Activated naive CD8-positive, alpha-beta T cell (primary cell): Measurements from ENCODE around the gene TNS1.
"Not testable (repeated sequence)": the region's sequence is repeated elsewhere in the genome, so short reads cannot be mapped to it uniquely, and the experiment has no call there.

Experiments used
- H3K27ac Mint-ChIP-seq: one replicate; pipeline ENCODE4 v1.8.0; 2021; ENCODE audit warnings: mixed read lengths
- H3K27me3 Mint-ChIP-seq: one replicate; pipeline ENCODE4 v1.8.0; 2021; ENCODE audit warnings: mixed read lengths
- H3K36me3 Mint-ChIP-seq: one replicate; pipeline ENCODE4 v1.8.0; 2021; ENCODE audit warnings: mixed read lengths
- H3K4me1 Mint-ChIP-seq: one replicate; pipeline ENCODE4 v1.8.0; 2021; ENCODE audit warnings: low read depth, mixed read lengths
- H3K4me3 Mint-ChIP-seq: one replicate; pipeline ENCODE4 v1.8.0; 2021; ENCODE audit warnings: mild to moderate bottlenecking, mixed read lengths
- H3K9me3 Mint-ChIP-seq: one replicate; pipeline ENCODE4 v1.8.0; 2021; ENCODE audit warnings: low read depth, mixed read lengths

The TNS1 gene

DNA sequence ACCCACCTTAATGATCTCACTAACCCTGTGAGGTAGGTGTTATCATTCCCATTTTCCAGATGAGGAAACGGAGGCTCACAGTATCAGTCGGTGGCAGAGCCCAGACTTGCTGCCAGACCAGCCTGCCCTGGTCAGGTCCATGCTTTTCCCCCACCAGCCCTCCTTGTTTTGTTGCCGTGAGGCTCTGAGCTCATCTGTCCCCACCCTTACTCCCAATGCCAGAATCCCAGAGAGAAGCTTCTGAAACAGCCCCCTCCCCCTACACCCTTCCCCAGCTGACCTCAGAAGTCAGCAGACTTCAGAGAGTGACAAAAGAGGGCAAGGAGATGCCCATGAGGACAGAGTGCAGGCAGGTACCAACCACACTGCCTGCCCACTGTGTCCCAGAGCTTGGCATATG, 20.8 kb upstream of the TNS1 start:
- H3K27ac Mint-ChIP-seq = no peak overlapping the region
- no peaks in the 10 kb centered on the region for H3K4me1 Mint-ChIP-seq
- H3K9me3 Mint-ChIP-seq = no peaks in the 10 kb centered on the region
- H3K4me3 Mint-ChIP-seq = no peak overlapping the region
- H3K36me3 Mint-ChIP-seq = no peaks in the 10 kb centered on the region
- no peaks in the 10 kb centered on the region for H3K27me3 Mint-ChIP-seq

DNA sequence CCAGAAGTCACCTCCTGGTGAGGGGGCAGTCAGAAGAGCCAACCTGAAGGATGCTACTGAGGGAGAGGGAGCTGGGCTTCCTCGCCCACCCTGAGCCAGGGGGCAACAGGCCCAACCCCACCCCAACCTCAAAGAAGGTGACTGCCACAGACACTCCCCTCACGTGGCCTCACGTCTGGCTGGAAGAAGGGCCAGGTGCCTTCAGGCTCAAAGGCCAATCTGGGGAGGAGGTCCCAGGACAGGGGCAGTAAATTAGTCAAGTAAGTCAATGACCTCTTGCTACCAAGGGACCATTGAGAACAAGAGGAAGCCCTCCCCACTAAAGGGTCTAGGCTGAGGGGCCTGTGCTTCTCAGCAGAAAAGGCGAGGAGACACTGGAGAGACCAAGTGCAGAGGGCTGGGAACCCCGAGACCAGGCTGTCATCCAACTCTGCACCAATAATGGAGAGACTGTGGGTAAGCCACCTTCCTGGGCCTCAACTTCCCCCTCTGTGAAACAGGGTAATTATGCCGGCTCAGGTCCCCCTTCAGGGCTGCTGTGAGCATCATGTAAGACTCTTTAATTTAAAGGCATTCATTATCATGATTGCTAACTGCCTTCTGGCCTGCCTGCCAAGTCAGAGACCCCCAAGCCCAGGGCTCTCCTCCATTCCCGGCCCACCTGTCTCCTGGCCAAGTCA, 20.2 kb upstream of the TNS1 start:
- Mint-ChIP-seq H3K36me3 (no peaks in the 10 kb centered on the region), H3K4me3 (no peak overlapping the region), H3K4me1 (no peaks in the 10 kb centered on the region), H3K27me3 (no peaks in the 10 kb centered on the region), H3K9me3 (no peaks in the 10 kb centered on the region), H3K27ac (no peak overlapping the region)

DNA sequence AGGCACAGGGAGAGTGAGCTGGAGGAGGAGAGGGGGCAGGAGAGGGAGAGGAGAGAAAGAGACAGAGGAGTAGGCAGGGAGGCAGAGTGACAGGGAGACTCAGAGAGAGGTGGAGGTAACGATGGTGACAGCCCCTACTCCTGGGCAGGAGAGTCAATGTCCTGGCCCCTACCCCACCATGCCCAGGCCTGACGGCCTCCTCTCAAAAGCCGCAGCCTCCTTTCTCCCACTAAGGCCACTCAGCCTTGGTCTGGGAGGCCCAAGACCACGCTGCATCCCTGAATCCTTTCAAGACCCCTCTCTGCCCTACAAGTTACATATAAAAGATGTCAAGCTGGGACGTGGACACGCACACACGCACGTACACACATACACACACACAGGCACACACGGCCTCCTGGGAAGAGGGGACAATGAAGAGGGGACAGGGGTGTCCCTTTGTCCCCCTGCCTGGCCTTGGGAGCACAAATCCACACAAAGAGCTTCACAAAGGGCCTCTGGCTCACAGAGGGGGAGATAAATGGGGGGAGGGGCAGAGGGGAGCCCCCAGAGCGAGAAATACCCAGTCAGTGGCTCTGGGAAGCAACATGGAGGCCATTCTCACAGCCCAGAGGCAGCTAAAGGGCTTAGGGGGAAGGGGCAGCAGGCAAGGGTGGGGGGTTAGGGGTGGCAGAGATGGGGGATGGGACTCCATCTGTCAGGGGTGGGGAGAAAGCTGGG, 19.5 kb upstream of the TNS1 start:
- no peak overlapping the region for H3K4me3 Mint-ChIP-seq
- no peaks in the 10 kb centered on the region for H3K9me3 Mint-ChIP-seq
- no peak overlapping the region for H3K27ac Mint-ChIP-seq
- H3K36me3 Mint-ChIP-seq = no peaks in the 10 kb centered on the region
- no peaks in the 10 kb centered on the region for H3K4me1 Mint-ChIP-seq
- H3K27me3 Mint-ChIP-seq = no peaks in the 10 kb centered on the region

DNA sequence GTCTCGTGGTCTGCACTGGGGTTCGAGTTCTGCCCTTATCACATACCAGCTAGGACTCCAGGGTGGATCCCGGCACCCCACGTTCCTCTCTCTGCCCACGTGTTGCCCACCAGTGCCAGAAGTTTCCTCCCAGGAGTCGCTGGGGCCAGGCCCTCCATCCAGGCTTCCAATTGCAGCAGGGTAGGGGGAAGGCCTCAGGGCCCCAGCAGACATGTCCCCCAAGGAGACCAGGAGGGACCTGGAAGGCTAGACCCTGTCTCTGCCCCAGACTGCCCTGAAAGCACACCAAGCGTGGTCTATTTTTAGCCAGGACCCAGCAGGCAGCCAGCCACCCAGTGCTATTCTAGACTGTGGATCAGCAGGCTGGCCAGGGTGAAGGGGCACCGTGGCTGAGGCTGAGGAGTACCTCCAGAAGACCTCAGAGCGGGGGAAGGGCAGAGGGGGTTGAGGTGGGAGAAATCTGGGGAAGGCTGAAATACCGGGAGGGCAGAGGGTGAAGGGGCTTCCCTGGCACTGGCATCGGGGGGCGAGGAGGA, 18.8 kb upstream of the TNS1 start:
- H3K9me3 Mint-ChIP-seq = no peaks in the 10 kb centered on the region
- H3K27ac Mint-ChIP-seq = no peak overlapping the region
- H3K4me1 Mint-ChIP-seq = no peaks in the 10 kb centered on the region
- no peaks in the 10 kb centered on the region for H3K36me3 Mint-ChIP-seq
- no peak overlapping the region for H3K4me3 Mint-ChIP-seq
- no peaks in the 10 kb centered on the region for H3K27me3 Mint-ChIP-seq

GRCh38 chr2:218020966-218021535, 18.3 kb upstream of the TNS1 start:
- H3K9me3 Mint-ChIP-seq = no peaks in the 10 kb centered on the region
- H3K27me3 Mint-ChIP-seq = no peaks in the 10 kb centered on the region
- H3K36me3 Mint-ChIP-seq = no peaks in the 10 kb centered on the region
- H3K4me1 Mint-ChIP-seq = no peaks in the 10 kb centered on the region
- H3K27ac Mint-ChIP-seq = no peak overlapping the region
- H3K4me3 Mint-ChIP-seq = no peak overlapping the region

- Mint-ChIP-seq H3K4me3 (no peak overlapping the region), H3K9me3 (no peaks in the 10 kb centered on the region), H3K27ac (no peak overlapping the region), H3K4me1 (no peaks in the 10 kb centered on the region), H3K36me3 (no peaks in the 10 kb centered on the region), H3K27me3 (no peaks in the 10 kb centered on the region)
These were observed 17.5 kb upstream of the TNS1 start for GRCh38 chr2:218020281-218020680.

DNA sequence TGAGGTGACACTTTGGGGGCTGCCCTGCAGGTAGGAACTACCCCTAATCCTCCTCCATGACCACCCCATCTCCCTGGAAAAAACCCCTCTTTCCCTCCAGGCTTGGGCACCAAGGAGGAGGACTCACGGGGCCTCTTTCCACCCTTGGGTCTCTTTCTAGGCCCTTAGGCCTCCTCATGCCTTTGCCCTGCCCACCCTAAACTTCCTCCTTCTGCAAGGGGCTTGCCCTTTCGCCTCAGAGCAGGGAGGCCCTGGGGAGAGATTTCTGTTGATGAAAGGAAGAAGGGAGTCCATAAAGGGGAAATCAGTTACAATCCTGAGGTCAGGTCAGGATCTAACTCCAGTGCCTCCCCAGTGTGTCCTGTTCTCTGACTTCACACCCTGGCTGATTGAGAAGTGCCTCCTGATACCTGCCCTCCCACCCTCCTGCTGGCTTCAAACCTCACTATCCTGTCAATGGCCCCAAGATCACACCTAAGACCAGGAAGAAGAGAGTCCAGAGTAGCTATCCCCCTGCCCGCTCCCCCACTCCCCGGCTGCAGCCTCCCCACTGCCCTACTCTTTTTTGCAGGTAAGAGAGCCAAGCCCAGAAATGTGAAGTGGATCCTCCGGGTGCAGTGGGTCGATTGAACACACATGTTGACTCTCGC, 16.7 kb upstream of the TNS1 start:
- peaks cover 1% of the 10 kb centered on the region for H3K27me3 Mint-ChIP-seq
- no peak overlapping the region for H3K4me3 Mint-ChIP-seq
- no peak overlapping the region for H3K27ac Mint-ChIP-seq
- H3K4me1 Mint-ChIP-seq = no peaks in the 10 kb centered on the region
- no peaks in the 10 kb centered on the region for H3K9me3 Mint-ChIP-seq
- H3K36me3 Mint-ChIP-seq = no peaks in the 10 kb centered on the region

DNA sequence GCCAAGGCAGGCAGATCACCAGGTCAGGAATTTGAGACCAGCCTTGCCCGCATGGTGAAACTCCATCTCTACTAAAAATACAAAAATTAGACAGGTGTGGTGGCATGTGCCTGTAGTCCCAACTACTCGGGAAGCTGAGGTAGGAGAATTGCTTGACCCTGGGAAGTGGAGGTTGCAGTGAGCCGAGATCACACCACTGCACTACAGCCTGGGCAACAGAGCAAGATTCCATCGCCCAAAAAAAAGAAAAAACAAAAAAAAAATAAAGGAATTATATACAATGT, 16.0 kb upstream of the TNS1 start:
- not testable (repeated sequence) for H3K36me3 Mint-ChIP-seq, H3K4me3 Mint-ChIP-seq, H3K9me3 Mint-ChIP-seq, H3K27me3 Mint-ChIP-seq, H3K27ac Mint-ChIP-seq, H3K4me1 Mint-ChIP-seq

- H3K27me3 Mint-ChIP-seq = peaks cover 5% of the 10 kb centered on the region
- no peak overlapping the region for H3K27ac Mint-ChIP-seq
- H3K36me3 Mint-ChIP-seq = no peaks in the 10 kb centered on the region
- no peak overlapping the region for H3K4me3 Mint-ChIP-seq
- no peaks in the 10 kb centered on the region for H3K4me1 Mint-ChIP-seq
- no peaks in the 10 kb centered on the region for H3K9me3 Mint-ChIP-seq
These were observed 14.6 kb upstream of the TNS1 start for GRCh38 chr2:218017211-218018053.

GRCh38 chr2:218016810-218017209, 14.0 kb upstream of the TNS1 start:
- Mint-ChIP-seq H3K27ac (no peak overlapping the region), H3K4me1 (no peaks in the 10 kb centered on the region), H3K27me3 (peaks cover 8% of the 10 kb centered on the region), H3K4me3 (no peak overlapping the region), H3K9me3 (no peaks in the 10 kb centered on the region), H3K36me3 (no peaks in the 10 kb centered on the region)

DNA sequence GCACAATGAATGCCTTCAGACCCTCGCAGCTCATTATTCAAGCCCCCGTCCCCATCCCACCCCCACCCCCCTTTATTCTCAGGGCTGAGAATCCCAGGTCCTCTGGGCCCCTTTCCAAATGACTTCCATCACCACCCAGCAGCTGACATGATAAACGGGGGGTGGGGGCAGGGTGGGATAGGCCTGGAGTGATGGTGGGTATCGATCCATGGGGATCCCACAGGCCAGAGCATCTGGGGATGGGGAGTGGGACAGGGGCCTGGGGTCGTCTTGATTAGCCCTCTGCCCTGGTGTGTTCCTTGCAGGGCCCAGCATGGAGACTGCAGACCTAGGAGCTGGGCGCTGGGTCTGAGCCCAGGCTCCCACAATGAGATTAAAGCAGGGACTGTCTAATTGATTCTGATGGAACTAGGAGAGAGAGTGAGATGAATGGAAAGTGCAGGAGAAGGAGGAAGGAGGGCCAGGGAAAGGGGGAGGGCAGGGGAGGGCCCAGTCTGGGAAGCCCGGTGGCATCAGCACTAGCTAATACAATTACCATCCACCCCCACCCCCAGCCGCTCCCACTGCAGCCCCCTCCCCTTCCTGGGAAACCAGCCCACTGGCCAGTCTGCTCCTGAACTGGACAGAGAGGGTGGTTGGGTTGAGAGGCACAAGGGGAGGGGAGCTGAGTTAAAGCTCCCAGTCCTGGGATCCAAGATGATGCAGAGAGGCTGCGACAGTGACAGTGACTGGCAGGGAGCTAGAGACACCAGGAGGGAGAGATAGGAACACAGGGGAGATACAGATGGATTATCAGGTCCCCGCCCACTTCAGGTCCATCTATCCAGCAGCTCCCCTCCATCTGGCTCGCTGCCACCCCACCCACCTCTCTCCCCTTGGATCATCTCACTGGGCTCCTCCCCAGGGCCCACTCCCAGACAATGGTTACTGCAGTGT, 13.1 kb upstream of the TNS1 start:
- Mint-ChIP-seq H3K27me3 (peaks cover 12% of the 10 kb centered on the region), H3K4me1 (peaks cover 2% of the 10 kb centered on the region), H3K9me3 (no peaks in the 10 kb centered on the region), H3K36me3 (no peaks in the 10 kb centered on the region), H3K27ac (no peak overlapping the region), H3K4me3 (no peak overlapping the region)

GRCh38 chr2:218014706-218015585, 12.2 kb upstream of the TNS1 start:
- H3K27ac Mint-ChIP-seq = no peak overlapping the region
- no peak overlapping the region for H3K4me3 Mint-ChIP-seq
- H3K9me3 Mint-ChIP-seq = no peaks in the 10 kb centered on the region
- peaks cover 14% of the 10 kb centered on the region for H3K27me3 Mint-ChIP-seq
- no peaks in the 10 kb centered on the region for H3K36me3 Mint-ChIP-seq
- H3K4me1 Mint-ChIP-seq = peaks cover 5% of the 10 kb centered on the region

- no peak overlapping the region for H3K4me3 Mint-ChIP-seq
- no peak overlapping the region for H3K27ac Mint-ChIP-seq
These were observed 10.5 kb upstream of the TNS1 start for GRCh38 chr2:218013289-218013688.

More at GRCh38 chr2:218013289-218013688, 10.5 kb upstream of the TNS1 start:
- Mint-ChIP-seq H3K27me3 (peaks cover 14% of the 10 kb centered on the region), H3K36me3 (no peaks in the 10 kb centered on the region), H3K4me1 (peaks cover 7% of the 10 kb centered on the region), H3K9me3 (no peaks in the 10 kb centered on the region)
